Activated CD4-positive, alpha-beta T cell treated with anti-CD3 and anti-CD28 coated beads for 1 hour (primary cell): ENCODE measurements around the gene DUS2.
"Not testable (repeated sequence)": the region's sequence is repeated elsewhere in the genome, so short reads cannot be mapped to it uniquely, and the experiment has no call there.

Source experiments
- DNase-seq: peaks from one replicate; pipeline ENCODE4 v3.0.0-alpha.2; 2020

DUS2 gene

DNA sequence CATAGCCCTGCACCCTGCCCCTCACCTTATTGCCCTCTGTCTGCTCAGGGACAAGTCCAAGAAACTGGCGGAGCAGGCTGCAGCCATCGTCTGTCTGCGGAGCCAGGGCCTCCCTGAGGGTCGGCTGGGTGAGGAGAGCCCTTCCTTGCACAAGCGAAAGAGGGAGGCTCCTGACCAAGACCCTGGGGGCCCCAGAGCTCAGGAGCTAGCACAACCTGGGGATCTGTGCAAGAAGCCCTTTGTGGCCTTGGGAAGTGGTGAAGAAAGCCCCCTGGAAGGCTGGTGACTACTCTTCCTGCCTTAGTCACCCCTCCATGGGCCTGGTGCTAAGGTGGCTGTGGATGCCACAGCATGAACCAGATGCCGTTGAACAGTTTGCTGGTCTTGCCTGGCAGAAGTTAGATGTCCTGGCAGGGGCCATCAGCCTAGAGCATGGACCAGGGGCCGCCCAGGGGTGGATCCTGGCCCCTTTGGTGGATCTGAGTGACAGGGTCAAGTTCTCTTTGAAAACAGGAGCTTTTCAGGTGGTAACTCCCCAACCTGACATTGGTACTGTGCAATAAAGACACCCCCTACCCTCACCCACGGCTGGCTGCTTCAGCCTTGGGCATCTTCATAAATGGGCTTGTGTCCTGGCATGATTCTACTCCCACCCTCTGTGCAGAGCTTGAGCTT, 55.8 kb downstream of the DUS2 start:
- DNase-seq, result no peak

DNA sequence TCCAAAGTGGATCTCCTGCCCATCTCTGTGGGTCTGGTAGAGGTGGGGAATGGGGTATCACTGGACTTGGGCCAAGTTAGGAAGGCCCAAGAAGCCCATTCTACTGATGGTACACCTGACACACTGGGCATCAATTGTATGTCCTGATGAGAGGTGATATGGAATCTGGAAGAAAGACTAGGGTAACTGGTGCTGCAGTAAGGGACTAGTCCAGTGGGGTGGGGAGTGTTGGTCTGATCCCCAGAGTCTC, 56.2 kb downstream of the DUS2 start:
- no peak for DNase-seq

DNA sequence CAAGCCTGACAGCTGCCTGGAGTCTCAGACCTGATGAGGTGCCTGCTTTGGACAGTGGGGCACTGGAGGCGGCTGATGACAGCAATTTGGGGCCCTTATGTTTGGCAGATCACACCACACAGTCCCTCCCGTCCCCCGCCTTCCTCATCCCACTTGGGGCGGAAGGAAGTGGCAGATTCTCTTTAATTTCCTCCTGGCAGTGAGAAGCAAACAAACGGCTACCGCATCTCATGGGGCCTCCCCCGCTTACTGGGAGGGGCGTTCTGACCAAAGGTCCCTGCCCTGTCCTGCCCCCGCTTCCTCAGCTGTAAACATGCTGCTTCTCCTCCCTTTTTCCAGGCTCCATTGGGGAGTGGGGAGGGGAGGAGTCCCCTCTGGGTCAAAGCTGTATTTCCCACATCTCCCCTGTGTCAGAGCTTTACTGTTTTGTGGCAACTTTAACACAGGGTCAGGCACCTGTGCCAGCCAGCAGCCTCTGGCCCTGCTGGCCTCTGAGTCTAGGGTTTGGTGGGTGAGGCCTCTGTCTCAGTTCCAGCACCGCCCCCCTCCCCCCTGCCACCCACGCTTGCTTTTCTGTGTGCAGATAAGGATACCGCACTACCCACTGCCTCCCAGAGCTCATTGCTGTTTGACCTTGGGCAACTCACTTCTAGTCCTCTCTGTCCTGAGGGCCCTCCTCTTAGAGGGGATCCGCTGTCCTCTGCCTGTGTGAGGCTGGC, 56.7 kb downstream of the DUS2 start:
- peak; percentile 46 for DNase-seq

DNA sequence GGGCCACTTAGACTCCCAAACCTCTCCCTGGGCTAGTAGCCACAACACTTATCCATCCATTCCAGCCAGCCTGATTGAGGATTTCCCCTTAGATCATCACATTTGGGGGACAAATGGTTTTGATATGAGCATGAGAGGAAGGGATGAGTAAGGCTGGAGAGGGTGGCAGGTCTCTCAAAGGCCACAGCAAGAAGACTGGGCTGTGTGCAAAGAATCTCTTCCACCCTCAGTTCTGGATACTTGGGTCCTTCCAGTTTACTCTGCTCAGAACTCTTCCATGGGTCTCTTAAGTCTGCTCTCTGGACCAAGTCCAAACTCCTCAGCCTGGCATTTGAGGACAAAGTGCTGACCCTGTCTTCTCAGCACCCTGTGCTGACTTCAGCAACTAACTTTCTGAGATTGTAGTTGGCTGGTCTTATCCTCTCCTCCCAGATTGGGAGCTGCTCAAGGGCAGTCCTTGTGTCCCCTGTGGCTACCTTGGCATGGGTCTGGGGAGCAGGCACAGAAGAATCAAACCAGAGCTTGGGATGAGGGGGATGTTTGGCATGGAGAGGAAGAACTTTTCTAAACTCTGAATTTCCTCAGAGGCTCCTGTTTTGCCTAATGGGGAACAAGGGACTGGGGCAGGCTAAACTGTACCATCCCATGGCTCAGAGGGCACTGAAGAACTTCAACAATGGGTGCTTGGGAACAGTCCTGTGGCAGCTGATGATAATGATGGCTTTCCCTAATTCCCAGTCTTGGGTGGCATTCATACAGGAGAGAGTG, 59.0 kb downstream of the DUS2 start:
- no peak for DNase-seq

DNA sequence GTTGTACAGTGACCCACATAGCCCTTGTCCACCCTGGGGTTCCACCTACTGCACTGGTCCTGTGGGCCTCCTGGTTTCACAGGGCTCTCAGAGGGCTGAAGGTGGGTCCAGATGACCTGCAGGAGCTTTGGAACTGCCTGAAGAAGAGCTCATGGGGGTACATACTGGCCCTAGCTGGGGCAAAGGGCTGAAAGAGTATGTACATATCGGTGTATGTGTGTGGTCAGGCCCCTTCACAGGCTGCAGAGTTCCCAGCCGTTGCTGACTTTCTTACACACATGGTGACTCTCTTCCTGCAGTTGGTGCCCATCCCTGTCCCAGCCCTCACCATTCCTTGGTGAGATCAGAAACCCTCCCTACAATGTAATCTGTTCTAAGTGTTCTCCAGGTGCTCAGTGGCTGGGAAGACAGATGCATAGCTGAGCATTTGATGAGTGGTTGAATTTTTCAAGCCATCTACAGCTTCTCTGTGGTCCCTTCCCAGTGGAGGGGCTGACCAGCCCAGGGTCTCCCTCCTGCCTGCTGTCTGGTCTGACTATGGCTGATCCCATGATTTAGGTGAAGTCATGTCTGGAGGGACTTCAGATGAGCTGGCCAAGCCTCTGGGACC, 59.6 kb downstream of the DUS2 start:
- no peak for DNase-seq

DNA sequence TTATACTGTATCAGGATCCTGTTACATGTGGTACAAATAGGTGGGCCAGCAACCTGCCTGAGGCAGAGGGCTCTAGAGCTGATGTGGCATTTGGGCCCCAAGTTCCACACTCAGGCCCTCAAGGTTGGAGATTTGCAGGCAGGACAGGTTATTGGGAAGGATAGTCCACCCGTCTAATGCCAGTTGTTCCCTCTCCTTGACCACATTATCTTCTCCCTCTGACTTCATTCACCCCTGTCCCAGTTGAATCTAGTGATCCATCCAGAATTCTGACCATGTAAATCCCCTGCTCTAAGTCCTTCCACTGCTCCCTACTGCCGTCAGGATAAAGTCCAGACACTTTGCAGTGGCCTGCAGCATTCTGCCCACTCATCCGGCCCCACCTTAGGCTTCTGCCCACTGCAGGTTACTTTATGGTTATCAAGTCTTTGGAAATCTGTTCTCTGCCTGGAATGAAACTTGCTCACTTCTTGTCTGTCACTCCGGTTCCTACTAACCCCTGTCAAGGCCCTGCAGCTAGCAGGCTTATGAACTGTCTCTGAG, 60.2 kb downstream of the DUS2 start:
- DNase-seq, result no peak

DNA sequence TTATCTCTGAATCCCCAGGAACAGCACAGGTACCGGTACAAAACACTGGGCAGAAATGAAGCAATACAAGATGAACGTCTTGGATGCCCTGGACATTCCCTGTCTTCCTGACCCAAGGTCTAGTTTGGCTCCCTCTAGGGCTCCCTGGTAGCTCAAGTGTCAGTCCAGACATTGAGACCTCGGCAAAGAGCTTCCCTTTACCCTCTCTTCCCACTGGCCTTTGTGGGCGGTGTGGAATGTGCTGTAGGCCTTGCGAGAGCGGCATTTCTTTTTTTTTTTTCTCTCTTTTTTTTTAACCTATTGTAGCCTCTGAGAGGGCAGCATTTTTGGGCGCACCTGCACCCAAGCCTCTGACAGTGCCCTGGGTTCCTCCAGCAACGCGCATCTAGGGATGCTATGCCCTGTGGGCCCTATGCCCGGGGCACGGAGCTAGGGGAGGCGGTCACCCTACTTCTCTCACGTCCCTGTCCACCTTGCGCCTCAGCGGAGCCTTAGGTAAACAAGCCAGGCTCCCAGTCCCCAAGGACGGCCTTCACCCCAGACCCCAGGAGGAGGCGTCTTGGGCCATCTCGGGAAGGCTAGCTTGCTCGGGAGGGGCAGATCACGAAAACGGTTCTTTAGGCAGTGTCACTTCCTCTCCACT, 60.9 kb downstream of the DUS2 start:
- DNase-seq, result no peak

DNA sequence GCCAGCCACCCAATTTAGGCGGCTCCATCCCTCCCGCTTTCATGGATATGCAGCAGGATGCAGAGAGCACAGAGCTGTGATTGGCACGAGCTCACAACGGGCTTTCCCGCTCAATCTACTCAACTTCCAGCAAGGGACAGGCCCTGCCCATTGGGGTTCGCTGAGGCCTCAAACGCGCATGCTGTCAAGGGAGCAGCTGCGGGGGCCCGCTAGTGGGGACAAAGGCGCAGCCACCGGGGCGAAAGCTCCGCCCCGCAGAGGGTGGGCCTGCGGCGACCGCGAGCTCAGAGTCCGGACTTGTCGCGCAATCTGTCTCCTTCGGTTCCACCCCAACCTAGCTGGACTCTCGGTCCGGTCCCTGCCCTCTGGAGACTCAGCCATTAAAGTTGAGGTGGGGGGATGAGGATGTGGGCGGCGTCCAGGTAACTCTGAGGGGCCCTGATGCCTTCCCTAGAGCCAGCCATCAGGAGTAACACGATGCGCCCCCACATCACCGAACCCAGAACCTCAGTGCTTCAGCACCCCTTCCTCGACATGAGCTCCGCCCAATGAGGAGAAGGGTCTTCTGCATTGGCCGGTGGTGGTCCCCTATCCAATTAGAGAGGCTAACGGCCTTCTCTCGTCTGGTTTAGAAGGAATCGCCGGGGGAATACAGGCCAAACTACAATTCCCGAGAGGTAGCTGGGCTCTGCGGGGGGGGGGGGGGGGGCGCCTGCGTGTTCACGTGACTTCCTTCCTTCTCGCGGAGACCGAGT, 61.6 kb downstream of the DUS2 start:
- peak; percentile 71 for DNase-seq

DNA sequence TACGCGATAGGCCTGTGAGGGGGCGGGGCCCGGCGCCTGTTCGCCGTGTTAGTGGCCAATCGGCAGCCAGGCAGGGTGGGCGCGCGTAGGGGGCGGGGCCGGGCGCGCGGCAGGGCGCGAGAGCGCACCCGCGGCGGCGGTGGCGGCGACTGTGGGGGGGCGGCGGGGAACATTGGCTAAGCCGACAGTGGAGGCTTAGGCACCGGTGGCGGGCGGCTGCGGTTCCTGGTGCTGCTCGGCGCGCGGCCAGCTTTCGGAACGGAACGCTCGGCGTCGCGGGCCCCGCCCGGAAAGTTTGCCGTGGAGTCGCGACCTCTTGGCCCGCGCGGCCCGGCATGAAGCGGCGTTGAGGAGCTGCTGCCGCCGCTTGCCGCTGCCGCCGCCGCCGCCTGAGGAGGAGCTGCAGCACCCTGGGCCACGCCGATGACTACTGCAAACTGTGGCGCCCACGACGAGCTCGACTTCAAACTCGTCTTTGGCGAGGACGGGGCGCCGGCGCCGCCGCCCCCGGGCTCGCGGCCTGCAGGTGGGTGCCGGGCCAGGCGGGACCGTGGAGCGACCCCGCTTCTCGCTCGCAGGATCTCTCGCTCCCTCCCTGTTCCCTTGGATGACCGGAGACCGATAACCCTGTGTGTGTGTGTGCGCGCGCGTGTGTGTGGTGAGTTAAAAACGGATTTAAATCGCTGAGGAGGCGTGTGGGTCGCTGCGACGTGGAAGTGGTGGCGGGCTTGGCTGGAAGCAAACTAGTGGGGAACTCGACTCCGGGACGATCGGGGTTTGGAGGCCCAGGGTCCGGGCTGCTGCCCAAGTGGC, 62.4 kb downstream of the DUS2 start, which contains the start of gene NFATC3:
TSS of gene NFATC3 (plus strand) at position 112 of the 813 bp plus-strand sequence. CDS start at position 424, 312 bp downstream.
- peak; percentile 99 for DNase-seq

DNA sequence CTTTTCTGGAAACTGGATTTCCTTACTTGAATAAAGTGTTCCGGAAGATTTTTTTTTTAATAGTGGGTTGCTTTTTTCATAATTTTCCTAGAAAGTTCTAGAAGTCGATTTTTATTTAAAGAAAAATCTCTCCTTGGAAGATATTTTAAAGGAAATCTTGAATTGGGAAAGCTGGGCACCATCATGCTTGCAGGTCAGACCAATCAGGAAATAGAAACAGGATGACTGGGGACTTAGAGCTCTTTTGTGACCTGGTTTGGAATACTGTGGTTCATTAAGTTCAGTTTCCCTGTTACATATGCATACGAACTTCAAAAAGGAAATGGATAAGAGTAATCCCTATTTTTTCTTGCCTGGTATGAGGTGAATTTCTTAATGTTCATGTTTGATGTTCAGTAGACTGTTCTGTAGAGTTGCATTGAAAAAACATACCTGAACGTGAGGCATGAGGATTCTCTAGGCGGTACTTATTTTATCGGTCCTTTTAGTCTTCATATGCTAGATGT, 63.3 kb downstream of the DUS2 start:
- no peak for DNase-seq

DNA sequence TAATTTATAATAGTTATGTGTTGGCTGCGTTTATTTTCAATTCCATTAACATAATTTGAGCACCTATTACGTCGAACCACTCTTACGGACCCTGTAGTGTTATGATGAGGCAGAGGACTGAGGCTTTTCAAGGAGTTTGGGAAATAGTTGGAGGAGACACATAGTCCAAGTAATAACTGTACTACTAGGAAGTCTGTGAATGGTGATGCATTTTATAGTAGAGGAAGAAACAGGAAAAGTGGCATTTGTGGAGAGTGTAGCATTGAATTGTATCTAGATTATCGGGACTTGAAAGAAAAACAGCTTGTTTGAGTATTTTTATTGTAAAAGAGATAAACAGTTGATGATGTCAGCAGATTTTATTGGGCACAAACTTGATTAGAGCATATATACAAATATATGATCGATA, 63.8 kb downstream of the DUS2 start:
- no peak for DNase-seq

DNA sequence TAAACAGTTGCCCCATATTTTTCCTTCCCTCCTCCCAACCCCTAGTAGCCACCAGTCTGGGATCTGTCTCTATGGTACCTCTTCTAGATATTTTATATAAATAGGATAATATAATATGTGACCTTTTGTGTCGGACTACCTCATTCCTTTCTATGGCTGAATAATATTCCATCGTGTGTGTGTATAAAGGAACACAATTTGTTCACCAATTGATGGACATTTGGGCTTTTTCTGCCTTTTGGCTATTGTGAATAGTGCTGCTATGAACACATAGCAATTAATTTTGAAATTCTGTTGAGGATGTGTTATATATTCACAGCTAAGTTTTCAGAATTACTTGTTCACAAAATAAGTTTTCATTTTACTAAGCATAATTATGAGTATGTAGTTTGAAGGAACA, 64.6 kb downstream of the DUS2 start:
- no peak for DNase-seq

DNA sequence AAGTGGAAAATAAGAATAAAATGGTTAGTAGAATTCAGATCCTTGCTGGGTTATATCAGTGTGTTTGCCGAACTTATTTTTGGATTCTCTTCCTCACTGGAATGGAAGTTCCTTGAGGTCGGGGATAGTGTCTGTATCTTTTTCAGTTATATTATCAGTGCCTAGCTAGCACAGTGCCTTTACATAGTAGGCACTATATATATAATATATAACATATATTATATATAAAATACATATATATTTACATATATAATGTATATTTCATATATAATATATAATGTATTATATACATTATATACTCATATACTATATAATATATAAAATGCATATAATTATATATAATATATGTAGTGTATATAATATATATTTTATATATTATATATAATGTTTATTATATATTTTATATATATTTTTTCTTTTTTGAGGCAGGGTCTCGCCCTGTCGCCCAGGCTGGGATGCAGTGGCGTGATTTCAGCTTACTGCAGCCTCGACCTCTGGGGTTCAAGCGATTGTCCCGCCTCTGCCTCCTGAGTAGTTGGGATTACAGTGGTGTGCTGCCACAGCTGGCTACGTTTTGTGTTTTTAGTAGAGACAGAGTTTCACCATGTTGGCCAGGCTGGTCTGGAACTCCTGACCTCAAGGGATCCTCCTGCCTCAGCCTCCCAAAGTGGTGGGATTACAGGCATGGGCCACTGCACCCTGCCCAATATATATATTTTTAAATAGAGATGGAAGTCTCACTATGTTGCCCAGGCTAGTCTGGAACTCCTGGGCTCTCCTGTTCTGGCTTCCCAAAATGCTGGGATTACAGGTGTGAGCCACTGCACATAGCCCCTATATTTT, 65.3 kb downstream of the DUS2 start:
- no peak for DNase-seq

DNA sequence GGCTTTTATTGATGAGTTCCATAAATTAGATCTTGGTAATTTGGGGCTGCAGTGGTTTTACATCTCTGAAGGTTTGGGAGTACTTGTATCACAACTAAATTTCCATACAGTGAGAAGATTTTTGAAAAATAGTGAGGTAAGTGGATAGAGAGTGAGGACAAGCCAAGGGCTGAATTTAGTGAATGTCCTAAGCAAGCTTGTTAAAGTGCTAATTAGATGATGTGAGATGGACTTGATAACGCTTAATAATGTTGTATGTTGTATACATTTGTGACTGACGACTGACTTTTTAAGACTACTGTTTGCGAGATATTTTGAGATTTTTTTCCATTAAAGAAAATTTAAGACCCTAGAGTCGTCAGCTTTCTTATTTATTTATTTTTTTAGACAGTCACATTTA, 66.0 kb downstream of the DUS2 start:
- no peak for DNase-seq

DNA sequence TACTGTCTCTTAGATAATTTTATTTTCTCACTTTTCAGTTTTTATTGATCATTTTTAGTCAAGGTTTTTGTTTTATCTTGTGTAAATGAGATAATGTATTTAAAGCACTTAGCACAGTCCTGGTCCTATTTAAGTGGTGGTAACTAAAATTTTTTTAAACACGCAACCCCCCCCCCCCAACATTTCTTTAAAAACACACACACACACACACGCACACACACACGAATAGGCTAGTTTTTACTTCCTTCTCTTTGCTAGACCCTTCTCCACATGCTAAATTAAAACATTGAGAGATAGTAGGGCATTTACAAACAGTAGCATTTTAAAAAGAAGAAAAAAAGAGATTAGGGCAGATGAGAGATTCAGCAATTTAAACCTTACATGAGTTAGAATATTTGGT, 67.0 kb downstream of the DUS2 start:
- DNase-seq, result no peak

DNA sequence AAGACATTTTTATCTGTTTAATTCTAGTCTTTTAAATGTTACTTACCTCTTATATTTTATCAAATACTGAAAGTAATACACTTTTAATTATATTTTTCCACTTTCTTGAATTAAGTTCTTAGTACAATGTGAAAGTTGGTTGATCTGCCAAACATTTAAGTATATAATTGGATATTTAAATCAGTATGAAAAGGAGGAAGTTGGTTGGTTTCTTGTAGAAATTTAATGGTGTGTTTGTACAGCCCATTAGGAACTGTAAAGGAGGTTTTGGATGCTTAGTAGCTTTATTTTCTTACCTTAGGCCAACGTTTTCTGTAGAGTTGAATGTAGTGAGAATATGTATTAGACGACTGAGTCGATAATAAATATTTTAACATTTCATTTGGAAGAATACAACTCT, 67.4 kb downstream of the DUS2 start:
- no peak for DNase-seq

DNA sequence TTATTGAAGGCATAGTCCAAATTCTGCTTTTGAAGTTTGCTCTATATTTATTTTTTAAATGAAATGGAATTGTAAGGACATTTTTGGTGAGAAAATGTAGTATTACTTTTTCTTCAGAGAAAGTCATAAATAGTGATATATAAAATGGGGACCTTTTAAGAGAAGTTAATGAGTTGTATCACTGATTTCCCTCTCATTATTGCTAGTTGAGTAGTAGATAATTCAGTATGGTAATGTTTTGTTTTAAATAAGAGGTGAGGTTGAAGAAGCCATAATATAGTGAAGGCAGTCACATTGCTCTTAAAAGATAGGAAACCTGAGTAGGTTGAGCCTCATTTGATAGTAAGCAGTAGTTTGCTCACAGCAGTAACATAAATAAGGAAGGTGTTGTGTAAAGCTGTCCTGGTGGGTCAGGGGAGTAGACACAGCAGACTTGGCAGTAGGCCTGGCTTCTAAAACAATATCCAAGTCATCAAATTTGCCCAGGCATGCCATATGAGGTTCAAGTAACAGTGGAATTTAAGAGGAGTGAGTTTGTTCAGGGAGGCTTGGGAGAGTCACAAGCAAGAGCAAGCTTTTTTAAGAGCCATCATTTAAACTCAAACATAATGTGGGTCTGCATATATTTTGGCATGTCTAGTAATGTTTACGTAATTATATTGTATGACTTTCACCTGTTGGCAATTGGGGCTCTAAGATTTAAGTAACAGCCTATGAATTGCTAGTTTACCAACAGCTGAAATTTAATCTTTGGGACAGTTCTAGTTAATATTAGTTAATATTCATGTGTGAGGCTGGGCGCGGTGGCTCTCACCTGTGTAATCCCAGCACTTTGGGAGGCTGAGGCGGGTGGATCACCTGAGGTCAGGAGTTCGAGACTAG, 68.5 kb downstream of the DUS2 start:
- DNase-seq, result no peak

DNA sequence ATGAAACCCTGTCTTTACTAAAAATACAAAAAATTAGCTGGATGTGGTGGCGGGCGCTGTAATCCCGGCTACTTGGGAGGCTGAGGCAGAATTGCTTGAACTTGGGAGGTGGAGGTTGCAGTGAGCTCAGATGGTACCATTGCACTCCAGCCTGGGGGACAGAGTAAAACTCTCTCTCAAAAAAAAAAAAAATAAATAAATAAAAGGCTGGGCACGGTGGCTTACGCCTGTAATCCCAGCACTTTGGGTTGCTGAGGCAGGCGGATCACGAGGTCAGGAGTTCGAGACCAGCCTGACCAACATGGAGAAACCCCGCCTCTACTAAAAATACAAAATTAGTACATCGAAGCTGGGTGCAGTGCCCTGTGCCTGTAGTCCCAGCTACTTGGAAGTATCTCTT, 69.2 kb downstream of the DUS2 start:
- DNase-seq, result not testable (repeated sequence)
